ENCODE results near the gene DUSP16.

DNA sequence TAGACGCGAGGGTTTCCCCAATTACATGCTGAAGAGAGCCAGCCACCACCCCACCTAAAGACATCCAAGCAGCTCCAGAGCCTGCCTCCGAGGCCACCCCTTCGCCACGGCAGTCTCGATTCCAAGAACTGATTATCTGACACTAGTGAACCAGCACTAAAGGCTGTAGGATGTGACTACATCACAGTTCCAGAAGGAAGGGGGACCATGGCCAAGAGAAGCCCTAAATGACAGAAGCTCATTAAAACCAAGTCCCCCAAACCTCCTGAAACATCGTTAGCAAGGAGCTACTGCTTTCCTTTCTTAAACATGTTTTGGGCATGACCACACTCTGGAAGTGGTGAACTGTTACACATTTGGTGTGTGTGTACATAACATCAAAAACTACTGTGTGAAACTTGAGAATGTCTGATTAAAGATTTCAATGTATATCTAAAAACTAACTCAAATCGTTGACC lies 88.2 kb downstream of the DUSP16 start:
- TF ChIP-seq CTCF (IDR thresholded peaks at IDR 0.05; ENCODE audit: low read length) (no peak), EZH2phosphoT487 (IDR thresholded peaks at IDR 0.05; ENCODE audit: low read length) (no peak)

Data from MM.1S (cell line).